Raji (cell line): Measurements from ENCODE around the gene ZNF362.

ENCODE experiments used
- POLR2A ChIP-seq: IDR thresholded peaks from 2 replicates; pipeline ENCODE4 v1.6.1; 2011; ENCODE audit warnings: low read depth, low read length, control low read depth; ENCODE audit not compliant: insufficient read depth

The ZNF362 gene

DNA sequence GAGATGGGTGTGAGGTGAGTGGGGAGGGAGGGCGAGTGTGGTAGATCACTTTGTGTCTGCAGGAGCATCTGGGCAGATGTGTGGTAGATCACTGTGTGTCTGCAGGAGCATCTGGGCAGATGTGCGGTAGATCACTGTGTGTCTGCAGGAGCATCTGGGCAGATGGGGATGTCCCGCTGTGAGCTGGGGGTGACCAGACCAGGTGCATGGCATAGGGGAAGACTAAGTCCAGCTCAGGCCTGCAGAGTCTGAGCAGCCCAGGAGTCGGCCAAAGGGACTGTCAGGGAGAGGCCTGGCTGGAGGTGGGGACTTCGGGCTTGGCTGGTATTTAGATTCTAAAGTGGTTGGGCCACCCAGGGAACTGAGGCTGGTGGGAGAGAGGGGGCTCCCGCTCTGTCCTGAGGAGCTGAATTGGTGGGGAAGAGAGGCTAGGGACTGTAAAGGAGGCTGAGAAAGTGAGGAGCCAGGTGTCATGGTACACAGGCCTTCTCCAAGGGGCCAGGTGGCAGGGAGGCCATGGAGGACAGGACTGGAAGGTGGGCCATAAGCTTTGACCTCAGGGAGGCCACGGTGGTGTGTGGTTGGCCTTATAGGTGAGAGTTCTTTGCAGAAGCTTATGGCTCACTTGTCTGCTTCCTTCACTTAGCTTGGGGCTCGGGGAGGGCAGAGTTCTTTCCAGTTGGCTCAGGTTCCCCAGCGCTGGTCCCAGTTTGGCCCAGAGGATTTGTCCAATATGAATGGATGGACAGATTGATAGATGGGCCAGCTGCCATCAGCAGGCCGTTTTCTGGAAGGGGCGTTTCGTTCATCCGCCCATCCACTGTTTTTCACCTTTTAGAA is 15.6 kb downstream of the ZNF362 start:
- no peak for TF ChIP-seq POLR2A

- TF ChIP-seq POLR2A: no peak
Measured at GRCh38 chr1:33272509-33272908, 16.2 kb downstream of the ZNF362 start.

- no peak for TF ChIP-seq POLR2A
Measured at GRCh38 chr1:33272930-33273329, 16.6 kb downstream of the ZNF362 start.

DNA sequence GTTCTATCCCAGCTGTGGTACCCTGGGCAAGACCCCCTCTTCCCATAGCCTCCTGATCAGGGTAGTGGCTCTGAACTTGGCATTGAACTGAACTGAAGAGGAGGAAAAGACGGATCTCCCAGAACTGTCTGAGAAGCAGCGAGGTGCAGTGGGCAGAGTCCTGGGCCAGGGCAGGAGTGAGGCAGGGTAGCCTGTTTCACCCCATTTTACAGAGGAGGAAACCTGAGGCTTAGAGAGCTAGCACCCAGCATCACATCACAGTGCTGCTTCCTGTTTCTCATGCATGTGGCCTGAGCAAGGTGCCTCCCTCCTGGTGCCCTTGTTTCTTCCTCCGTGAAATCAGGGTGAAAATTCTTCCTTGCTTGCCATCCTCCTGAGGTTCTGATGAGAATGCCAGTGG is 17.1 kb downstream of the ZNF362 start:
- no peak for TF ChIP-seq POLR2A

DNA sequence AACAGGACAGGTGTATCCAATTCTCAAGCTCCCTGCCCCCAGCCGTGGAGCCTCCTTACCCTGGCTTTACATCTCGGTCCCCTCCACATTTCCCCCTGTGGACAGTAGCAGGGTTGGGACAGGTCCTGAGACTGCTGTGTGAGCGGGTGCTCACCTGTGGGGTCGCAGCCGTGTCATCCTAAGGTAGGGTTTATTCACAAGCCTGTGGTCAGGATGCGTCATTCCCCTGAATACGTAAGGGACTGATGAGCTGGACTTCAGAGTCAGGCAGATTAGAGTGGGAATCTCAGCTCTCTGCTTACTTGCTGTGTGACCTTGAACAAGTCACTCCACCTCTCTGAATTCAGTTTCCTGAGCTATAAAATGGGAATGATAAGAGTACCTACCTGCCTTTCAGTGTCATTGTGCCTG is 17.7 kb downstream of the ZNF362 start:
- TF ChIP-seq POLR2A: no peak

DNA sequence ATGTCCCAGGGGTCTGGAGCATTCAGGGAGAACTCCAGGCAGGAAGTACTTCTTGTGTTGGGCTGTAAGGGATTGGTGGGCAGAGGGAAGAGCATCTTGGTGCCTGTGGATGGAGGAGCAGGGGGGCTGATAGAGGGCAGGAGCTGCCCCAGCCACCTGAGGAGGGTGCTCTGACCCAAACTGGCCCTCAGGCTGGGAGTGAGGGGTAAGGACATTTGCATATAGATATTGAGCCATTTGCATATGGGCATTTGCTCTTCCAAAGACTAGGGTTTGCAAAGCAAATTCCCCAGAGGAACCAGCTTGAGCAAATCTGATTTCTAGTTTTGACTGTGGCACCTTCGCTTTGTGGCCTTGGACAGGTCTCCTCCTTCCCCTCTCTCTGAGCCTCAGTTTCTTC is 18.2 kb downstream of the ZNF362 start:
- no peak for TF ChIP-seq POLR2A

- no peak for TF ChIP-seq POLR2A
Measured at GRCh38 chr1:33275195-33275594, 18.9 kb downstream of the ZNF362 start.

DNA sequence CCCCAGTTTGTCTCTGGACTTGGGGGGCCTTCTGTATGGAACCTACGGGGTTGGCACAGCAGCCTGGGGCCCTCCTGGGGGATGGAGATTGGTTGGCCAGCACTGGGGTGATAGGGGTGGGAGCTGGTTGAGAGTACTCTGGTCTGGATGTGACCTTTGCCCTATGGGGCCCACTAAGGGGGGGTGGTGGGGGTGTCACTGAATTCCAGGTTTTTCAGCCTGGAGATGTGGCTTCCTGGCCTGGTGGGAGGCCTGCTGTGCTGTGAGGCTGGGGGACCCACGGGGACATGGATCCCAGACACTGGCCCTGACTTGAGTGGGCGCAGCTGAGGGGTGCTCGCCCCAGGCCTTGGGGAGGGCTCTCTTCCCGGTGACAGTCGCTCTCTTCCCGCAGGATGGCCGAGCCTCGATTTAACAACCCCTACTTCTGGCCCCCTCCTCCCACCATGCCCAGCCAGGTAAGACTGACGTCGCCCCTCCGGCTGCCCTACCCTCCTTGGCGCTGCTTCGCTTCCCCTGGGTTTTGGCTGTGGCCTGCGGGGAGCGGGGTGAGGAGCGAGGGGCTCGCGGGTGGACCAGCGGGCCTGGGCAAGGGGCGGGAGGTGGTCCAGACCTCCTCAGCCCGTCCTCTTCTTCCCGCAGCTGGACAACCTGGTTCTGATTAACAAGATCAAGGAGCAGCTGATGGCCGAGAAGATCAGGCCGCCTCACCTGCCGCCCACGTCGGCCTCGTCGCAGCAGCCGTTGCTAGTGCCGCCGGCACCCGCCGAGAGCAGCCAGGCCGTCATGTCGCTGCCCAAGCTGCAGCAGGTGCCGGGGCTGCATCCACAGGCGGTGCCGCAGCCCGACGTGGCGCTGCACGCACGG is 19.6 kb downstream of the ZNF362 start:
- no peak for TF ChIP-seq POLR2A

DNA sequence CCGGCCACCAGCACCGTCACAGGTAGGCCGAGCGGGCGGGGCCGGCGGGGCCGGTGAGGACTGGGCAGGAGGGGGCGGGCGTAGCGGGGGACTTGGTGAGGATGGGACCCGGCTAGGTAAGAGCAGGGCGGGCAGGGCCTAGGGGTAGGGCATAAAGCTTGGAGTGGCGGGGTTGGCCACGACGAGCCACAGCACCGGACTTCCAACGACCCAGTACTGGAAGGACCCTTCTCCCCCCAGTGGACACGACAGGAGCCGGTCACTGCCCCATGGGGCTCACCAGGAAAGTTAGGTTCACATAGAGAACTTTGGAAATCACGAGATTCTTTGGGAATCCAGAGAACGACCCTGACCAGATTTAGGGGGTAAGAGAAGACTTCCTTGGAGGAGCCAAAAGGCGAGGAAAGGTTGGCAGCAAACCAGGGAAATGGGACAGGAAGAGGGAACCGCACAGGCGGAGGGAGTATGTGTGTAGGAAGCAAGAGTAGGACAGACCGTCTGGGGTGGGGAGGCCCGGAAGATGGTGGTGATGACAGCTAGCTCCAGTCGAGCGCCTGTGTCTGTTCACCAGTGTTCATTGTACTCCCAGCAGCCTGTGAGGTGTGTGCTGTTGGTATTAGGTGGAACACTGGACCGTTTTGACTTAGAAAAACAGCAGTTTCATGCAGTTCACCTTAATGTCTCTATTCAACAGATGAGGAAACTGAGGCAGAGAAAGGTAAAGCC is 20.4 kb downstream of the ZNF362 start:
- TF ChIP-seq POLR2A: no peak

- TF ChIP-seq POLR2A: no peak
Measured at GRCh38 chr1:33277488-33278084, 21.3 kb downstream of the ZNF362 start.

DNA sequence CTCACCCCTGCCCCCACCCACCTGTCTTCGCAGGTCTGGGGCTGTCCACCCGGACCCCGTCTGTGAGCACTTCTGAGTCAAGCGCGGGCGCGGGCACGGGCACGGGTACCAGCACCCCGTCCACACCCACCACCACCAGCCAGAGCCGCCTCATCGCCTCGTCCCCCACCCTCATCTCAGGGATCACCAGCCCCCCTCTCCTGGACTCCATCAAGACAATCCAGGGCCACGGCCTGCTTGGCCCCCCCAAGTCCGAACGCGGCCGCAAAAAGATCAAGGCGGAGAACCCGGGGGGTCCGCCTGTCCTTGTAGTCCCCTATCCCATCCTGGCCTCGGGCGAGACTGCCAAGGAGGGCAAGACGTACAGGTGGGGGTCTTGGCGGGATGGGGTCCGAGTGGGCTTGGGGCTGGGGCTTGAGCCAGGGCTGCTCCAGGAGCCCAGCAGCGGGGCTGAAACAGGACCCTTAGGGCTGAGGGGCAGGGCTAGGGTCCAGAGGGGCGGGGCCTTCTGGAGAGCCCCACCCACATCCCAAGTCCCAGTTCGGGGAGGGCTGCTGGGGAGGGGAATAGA is 23.9 kb downstream of the ZNF362 start:
- TF ChIP-seq POLR2A: no peak

DNA sequence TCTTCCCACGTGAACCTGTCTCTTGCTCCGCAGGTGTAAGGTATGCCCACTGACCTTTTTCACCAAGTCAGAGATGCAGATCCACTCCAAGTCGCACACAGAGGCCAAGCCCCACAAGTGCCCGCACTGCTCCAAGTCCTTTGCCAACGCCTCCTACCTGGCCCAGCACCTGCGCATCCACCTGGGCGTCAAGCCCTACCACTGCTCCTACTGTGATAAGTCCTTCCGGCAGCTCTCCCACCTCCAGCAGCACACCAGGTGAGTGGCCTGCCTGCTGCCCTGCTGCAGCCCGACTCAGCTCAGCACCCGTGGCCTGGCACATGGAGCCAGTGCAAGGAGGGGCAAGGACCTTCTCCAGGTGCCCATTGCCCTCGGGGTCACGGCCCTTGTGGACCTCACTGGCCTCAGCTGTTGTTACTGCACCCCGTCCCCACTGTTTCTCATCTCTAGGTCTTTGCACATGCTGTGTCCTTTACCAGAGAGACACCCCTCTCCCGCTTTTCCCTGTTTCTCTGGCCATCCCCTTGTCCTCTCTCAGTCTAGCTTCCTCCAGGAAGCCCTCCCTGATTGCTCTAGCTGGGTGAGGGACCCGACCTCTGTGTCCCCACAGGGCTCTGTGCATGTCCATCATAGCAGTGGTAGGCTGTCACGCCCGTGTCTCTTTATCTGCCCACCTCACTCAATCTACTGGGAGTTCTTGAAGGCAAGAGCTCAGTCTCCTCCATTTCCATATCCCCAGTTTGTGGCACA is 25.4 kb downstream of the ZNF362 start:
- TF ChIP-seq POLR2A: no peak

DNA sequence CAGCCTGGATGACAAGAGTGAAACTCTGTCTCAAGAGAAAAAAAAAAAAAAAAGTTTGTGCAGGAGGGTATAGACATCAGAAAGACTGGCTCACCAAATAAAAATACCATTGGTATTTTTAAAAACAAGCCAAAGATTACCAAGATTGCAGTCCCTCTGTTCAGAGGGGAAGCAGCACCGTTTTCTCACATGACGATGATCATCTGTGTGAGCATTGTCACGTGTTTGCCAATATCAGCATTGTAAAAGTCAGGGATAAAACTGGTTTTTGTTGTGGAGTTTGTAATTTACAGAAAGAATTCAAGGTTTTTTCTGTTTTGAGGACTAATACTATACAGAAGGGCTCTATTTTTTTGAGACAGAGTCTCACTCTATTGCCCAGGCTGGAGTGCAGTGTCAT is 26.5 kb downstream of the ZNF362 start:
- no peak for TF ChIP-seq POLR2A

DNA sequence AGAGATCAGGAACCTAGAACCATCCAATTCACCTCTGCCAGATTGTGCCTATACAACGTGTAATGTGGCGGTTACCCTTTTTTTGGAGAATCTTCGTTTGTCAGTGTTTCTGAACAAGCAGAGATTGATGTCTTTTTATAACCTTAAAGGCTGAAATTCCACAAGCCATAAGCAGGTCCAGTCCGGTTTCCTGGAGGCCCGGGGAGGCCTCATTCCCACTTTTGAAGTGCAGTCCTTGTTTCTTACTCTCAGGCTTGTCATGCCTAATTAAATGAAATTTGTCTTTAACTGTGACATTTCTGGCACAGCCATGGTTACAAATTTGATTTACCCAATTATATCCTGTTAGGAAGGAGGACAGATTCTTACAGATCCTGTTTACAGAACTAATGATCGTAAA is 27.8 kb downstream of the ZNF362 start:
- no peak for TF ChIP-seq POLR2A
